GM12873 (cell line): ENCODE data around the gene PPP1R26.

Source experiments
- TF ChIP-seq, protein P1 (sequence below): IDR thresholded peaks from 2 replicates; pipeline ENCODE4 v1.5.1; 2012; ENCODE audit warnings: low read depth, mild to moderate bottlenecking, moderate library complexity, low read length, control low read depth; ENCODE audit not compliant: insufficient read depth; ENCODE audit errors: missing control alignments

The PPP1R26 gene

GRCh38 chr9:135516132-135516860 lies 36.7 kb downstream of the PPP1R26 start:
- TF ChIP-seq, protein P1, sequence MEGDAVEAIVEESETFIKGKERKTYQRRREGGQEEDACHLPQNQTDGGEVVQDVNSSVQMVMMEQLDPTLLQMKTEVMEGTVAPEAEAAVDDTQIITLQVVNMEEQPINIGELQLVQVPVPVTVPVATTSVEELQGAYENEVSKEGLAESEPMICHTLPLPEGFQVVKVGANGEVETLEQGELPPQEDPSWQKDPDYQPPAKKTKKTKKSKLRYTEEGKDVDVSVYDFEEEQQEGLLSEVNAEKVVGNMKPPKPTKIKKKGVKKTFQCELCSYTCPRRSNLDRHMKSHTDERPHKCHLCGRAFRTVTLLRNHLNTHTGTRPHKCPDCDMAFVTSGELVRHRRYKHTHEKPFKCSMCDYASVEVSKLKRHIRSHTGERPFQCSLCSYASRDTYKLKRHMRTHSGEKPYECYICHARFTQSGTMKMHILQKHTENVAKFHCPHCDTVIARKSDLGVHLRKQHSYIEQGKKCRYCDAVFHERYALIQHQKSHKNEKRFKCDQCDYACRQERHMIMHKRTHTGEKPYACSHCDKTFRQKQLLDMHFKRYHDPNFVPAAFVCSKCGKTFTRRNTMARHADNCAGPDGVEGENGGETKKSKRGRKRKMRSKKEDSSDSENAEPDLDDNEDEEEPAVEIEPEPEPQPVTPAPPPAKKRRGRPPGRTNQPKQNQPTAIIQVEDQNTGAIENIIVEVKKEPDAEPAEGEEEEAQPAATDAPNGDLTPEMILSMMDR: no peak

DNA sequence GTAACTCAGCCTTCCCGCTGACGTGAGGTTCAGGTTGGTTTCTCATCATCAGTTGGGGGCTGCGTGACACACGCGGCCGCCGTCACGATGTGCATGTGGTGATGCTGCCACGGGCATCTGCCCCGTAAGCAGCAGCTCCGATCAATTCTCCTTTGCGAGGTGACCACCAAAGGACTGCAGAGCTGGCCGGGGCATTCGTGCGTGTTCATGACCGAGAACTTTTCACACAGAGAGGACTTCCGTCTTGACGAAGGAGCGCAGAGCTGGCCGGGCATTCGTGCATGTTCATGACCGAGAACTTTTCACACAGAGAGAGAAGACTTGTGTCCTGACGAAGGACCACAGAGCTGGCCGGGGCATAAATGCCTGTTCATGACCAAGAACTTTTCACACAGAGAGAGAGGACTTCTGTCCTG lies 37.8 kb downstream of the PPP1R26 start:
- TF ChIP-seq, protein P1: no peak

DNA sequence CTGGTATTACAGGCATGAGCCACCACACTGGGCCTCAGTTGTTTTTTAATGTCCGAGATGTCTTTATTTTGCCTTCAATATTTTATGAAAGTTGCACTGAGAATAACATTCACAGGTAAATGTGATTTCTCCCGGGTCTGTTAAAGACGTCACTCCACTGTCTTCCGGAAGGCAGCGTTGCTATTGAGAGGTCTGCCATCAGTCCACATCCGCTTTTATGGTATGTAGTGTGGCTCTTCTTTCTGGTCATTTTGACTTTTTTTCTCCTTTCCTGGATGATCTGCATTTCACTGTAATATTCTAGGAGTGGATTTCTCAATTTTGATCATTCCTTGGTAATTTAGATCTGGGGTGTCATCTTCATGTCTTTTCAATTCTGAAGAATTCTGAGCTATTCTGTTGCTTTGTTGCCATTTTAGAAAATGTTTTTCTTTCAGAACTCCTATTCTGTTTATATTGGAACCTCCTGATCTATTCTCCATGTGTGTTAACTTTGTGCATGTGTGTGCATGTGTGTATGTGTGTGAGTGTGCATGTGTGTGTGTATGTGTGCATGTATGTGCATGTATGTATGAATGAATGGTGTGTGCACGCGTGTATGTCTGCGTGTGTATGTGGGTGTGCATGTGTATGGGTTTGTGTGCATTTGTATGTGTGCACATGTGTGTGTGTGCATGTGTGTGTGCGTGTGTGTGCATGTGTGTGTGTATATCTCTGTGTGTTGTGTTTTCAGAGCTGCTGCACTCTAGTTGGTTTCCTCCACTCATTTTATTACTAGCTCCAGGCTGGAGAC lies 39.8 kb downstream of the PPP1R26 start:
- TF ChIP-seq, protein P1: no peak

DNA sequence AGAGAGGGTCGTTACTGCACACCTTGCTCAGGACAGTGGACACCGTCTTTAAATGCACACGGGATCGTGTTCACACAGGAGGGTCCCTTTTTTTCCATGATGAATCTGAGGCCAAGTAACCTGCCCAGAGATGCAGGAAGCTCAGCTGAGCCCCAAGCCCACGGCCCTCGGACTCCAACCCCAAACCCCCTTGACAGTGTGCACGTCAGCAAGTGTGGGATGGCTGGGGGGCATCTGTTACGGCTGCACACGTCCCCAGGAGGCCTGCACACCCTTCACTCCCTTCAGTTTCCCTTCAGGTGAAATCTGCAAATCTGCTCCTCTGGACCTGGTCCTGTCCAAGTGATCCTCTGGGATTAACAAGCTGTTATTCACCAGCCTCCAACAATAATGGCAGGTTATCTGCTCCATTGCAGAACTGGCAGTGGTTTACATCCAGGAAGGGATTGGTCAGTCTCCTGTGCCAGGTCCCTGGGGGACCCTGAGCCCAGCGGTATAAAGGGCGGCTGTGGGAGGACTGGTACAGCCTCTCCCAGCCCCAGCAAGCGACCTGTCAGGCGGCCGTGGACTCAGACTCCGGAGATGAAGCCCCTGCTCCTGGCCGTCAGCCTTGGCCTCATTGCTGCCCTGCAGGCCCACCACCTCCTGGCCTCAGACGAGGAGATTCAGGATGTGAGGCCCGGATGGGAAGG lies 41.5 kb downstream of the PPP1R26 start, which contains the start of gene LCN1:
Gene LCN1 (plus strand): TSS at position 525 of the 692 bp plus-strand sequence. CDS start 58 bp downstream, at position 583.
- TF ChIP-seq, protein P1: no peak

GRCh38 chr9:135521608-135522095 lies 42.1 kb downstream of the PPP1R26 start:
- TF ChIP-seq, protein P1: no peak

- TF ChIP-seq, protein P1: no peak
These were observed 42.7 kb downstream of the PPP1R26 start for GRCh38 chr9:135522137-135522877.
